ENCODE measurements around the gene ZNHIT2.
A peak's percentile ranks its signal among the peaks of the same experiment; 100 is the strongest.

ZNHIT2 gene

GRCh38 chr11:65072631-65072966, 44.9 kb downstream of the ZNHIT2 start:
- no peak for TF ChIP-seq CTCF (IDR thresholded peaks at IDR 0.05; ENCODE audit: insufficient read depth, low read length)
- no peak for TF ChIP-seq GABPA (IDR thresholded peaks at IDR 0.05; ENCODE audit: low read depth)
- TF ChIP-seq POLR2AphosphoS5 (IDR thresholded peaks at IDR 0.05; ENCODE audit: low read depth): no peak
- no peak for TF ChIP-seq REST (IDR thresholded peaks at IDR 0.05; ENCODE audit: insufficient replicate concordance, low read depth)
- no peak for TF ChIP-seq SPI1 (IDR thresholded peaks at IDR 0.05; ENCODE audit: borderline replicate concordance, low read depth)

GRCh38 chr11:65071907-65072630, 45.4 kb downstream of the ZNHIT2 start:
- no peaks in the 10 kb centered on the region for H3K27me3 ChIP-seq (ENCODE audit: insufficient read depth, poor library complexity, severe bottlenecking)
- no peak overlapping the region for H3K4me3 ChIP-seq (replicated peaks; ENCODE audit: insufficient read depth, low read length)
- H3K27ac ChIP-seq (replicated peaks): no peak overlapping the region
- DNase-seq (ENCODE audit: low read depth in 1 of 2, low spot score in 1 of 2): no peak
- no peak for TF ChIP-seq SPI1 (IDR thresholded peaks at IDR 0.05; ENCODE audit: borderline replicate concordance, low read depth)
- no peak for TF ChIP-seq REST (IDR thresholded peaks at IDR 0.05; ENCODE audit: insufficient replicate concordance, low read depth)
- TF ChIP-seq CTCF (IDR thresholded peaks at IDR 0.05; ENCODE audit: insufficient read depth, low read length): no peak

More at GRCh38 chr11:65072631-65072966, 44.9 kb downstream of the ZNHIT2 start:
- DNase-seq (ENCODE audit: low read depth in 1 of 2, low spot score in 1 of 2): no peak
- Histone ChIP-seq H3K27ac (replicated peaks) (no peak overlapping the region), H3K4me3 (replicated peaks; ENCODE audit: insufficient read depth, low read length) (no peak overlapping the region), H3K27me3 (ENCODE audit: insufficient read depth, poor library complexity, severe bottlenecking) (no peaks in the 10 kb centered on the region)

GRCh38 chr11:65069217-65069616, 48.3 kb downstream of the ZNHIT2 start:
- H3K27ac ChIP-seq (replicated peaks): no peak overlapping the region
- TF ChIP-seq POLR2AphosphoS5 (IDR thresholded peaks at IDR 0.05; ENCODE audit: low read depth): no peak
- no peak for TF ChIP-seq GABPA (IDR thresholded peaks at IDR 0.05; ENCODE audit: low read depth)
- no peak for TF ChIP-seq SPI1 (IDR thresholded peaks at IDR 0.05; ENCODE audit: borderline replicate concordance, low read depth)
- no peak for TF ChIP-seq REST (IDR thresholded peaks at IDR 0.05; ENCODE audit: insufficient replicate concordance, low read depth)
- TF ChIP-seq CTCF (IDR thresholded peaks at IDR 0.05; ENCODE audit: insufficient read depth, low read length): no peak
- no peaks in the 10 kb centered on the region for H3K27me3 ChIP-seq (ENCODE audit: insufficient read depth, poor library complexity, severe bottlenecking)
- no peak overlapping the region for H3K4me3 ChIP-seq (replicated peaks; ENCODE audit: insufficient read depth, low read length)
- DNase-seq (ENCODE audit: low read depth in 1 of 2, low spot score in 1 of 2): peak; percentile 49 to 66

All from HL-60 (cell line).